ENCODE measurements around the gene HDAC11. TPM values are rescaled to one million over a fixed set of nuclear protein-coding genes. Genes with fewer than 3 reads are reported as not detected.

The HDAC11 gene
- total and polyA plus RNA-seq, 2 of the 13 experiments (the other 11 are each of a cell fraction or from before 2014, with no cell fraction given), result 13.7 to 33.1 TPM

GRCh38 chr3:13514639-13515435 lies 34.7 kb downstream of the HDAC11 start (continued):
- TF ChIP-seq ZNF576 (CRISPR knock-in tag; IDR thresholded peaks at IDR 0.05) (no peak), ZNF574 (CRISPR knock-in tag; IDR thresholded peaks at IDR 0.05) (no peak), TRIM22 (IDR thresholded peaks at IDR 0.05) (no peak), ZFP41 (CRISPR knock-in tag; IDR thresholded peaks at IDR 0.05; ENCODE audit: borderline replicate concordance) (no peak), E2F2 (CRISPR knock-in tag; IDR thresholded peaks at IDR 0.05; ENCODE audit: borderline replicate concordance) (no peak), ZFY (CRISPR knock-in tag; IDR thresholded peaks at IDR 0.05) (no peak)

Data from HepG2 (cell line).